ENCODE results near the gene PDZD4.

DNA sequence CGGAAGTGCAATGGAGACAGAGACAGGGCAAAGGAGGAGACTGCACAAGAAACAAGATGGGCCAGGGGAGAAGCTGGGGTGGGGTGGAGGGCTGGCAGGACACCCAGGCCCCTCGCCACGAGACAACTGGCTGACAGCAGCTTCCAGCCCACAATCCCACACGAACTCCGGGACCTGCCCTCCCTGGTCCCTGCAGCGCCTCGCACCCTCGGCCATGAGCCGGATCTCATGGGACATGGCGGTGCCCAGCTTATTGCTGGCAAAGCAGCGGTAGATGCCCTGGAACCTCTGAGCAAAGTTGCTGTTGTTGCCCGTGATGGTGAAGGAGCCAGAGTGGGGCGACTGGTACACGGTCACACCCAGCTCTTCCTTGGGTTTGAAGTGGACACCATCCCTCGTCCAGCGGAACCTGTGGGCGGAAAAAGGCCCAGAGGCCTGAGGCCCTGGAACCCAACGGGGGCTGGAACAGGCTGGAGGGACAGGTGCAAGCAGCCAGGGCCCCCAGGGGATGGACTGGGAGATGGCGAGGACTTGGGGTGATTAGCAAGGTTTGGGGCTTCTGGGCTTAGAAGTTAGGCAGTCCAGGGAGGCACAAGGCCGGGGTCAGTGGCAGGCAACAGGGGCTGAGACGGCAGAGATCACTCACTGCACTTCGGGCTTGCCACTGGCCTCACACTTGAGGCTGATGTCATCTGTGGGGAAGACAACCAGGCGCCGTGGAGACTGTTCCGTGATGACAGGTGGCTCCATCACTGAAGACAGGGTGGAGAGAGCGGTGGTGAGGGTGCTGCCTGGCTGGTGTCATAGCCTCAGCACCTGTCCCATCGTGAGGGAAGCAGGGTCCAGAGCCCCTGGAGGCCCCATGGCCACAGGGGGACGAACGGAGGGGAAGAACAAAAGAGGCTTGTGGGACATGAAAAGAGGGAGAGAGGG lies 41.9 kb upstream of the PDZD4 start:
- no peak for TF ChIP-seq FOXA1 (IDR thresholded peaks at IDR 0.05)
- TF ChIP-seq L3MBTL2 (conservative IDR thresholded peaks at IDR 0.05): no peak
- TF ChIP-seq NFRKB (IDR thresholded peaks at IDR 0.05): no peak
- no peak for TF ChIP-seq FOXM1 (IDR thresholded peaks at IDR 0.05; ENCODE audit: borderline replicate concordance)
- no peak for TF ChIP-seq BHLHE40 (IDR thresholded peaks at IDR 0.05; ENCODE audit: borderline replicate concordance)
- TF ChIP-seq, protein P1, sequence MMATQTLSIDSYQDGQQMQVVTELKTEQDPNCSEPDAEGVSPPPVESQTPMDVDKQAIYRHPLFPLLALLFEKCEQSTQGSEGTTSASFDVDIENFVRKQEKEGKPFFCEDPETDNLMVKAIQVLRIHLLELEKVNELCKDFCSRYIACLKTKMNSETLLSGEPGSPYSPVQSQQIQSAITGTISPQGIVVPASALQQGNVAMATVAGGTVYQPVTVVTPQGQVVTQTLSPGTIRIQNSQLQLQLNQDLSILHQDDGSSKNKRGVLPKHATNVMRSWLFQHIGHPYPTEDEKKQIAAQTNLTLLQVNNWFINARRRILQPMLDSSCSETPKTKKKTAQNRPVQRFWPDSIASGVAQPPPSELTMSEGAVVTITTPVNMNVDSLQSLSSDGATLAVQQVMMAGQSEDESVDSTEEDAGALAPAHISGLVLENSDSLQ (IDR thresholded peaks at IDR 0.05): no peak
- no peak for TF ChIP-seq SUZ12 (IDR thresholded peaks at IDR 0.05)
- TF ChIP-seq TARDBP (IDR thresholded peaks at IDR 0.05): no peak
- no peak for TF ChIP-seq CTBP1 (IDR thresholded peaks at IDR 0.05; ENCODE audit: borderline replicate concordance)
- no peak for TF ChIP-seq FOXK2 (IDR thresholded peaks at IDR 0.05)
- TF ChIP-seq ZNF384 (IDR thresholded peaks at IDR 0.05): no peak
- no peak for TF ChIP-seq HDGF (IDR thresholded peaks at IDR 0.05; ENCODE audit: borderline replicate concordance)
- TF ChIP-seq SP1 (IDR thresholded peaks at IDR 0.05): no peak
